Stimulated activated CD8-positive, alpha-beta memory T cell treated with anti-CD3 and anti-CD28 coated beads, Interleukin-4, amount 100 ng/mL, for 48 hours (primary cell): ENCODE data around the gene PHF11.
A peak's percentile ranks its signal among the peaks of the same experiment; 100 is the strongest.

Experiments used
- DNase-seq: peaks from one replicate; pipeline ENCODE4 v3.0.0-alpha.2; 2020

PHF11 gene

GRCh38 chr13:49495783-49496762, at the start of gene PHF11:
TSS of gene PHF11 (plus strand) at chr13:49495953. CDS start at chr13:49496002, 49 bp downstream.
- peak; percentile 88 for DNase-seq

- no peak for DNase-seq
These were observed 49.3 kb upstream of the PHF11 start for GRCh38 chr13:49446473-49446872.

- no peak for DNase-seq
These were observed 47.0 kb upstream of the PHF11 start for GRCh38 chr13:49448753-49449152.

GRCh38 chr13:49450105-49450819, 45.5 kb upstream of the PHF11 start:
- DNase-seq = no peak

- no peak for DNase-seq
These were observed 42.9 kb upstream of the PHF11 start for GRCh38 chr13:49452725-49453457.

GRCh38 chr13:49453465-49453864, 42.3 kb upstream of the PHF11 start:
- no peak for DNase-seq

- no peak for DNase-seq
These were observed 41.3 kb upstream of the PHF11 start for GRCh38 chr13:49454388-49455006.

GRCh38 chr13:49455007-49455398, 40.8 kb upstream of the PHF11 start:
- no peak for DNase-seq

- DNase-seq = no peak
These were observed 39.6 kb upstream of the PHF11 start for GRCh38 chr13:49456156-49456555.

- no peak for DNase-seq
These were observed 38.5 kb upstream of the PHF11 start for GRCh38 chr13:49457221-49457620.

- no peak for DNase-seq
These were observed 36.2 kb upstream of the PHF11 start for GRCh38 chr13:49459580-49459979.

GRCh38 chr13:49464085-49464484, 31.7 kb upstream of the PHF11 start:
- DNase-seq = no peak

GRCh38 chr13:49464621-49465325, 31.0 kb upstream of the PHF11 start:
- no peak for DNase-seq

GRCh38 chr13:49466292-49466838, 29.4 kb upstream of the PHF11 start:
- no peak for DNase-seq

- no peak for DNase-seq
These were observed 23.6 kb upstream of the PHF11 start for GRCh38 chr13:49472186-49472585.

GRCh38 chr13:49476529-49476928, 19.2 kb upstream of the PHF11 start:
- no peak for DNase-seq

GRCh38 chr13:49481788-49482187, 14.0 kb upstream of the PHF11 start:
- no peak for DNase-seq

- DNase-seq = no peak
These were observed 7.2 kb upstream of the PHF11 start for GRCh38 chr13:49488563-49488962.

GRCh38 chr13:49494645-49495044, 1.1 kb upstream of the PHF11 start:
- DNase-seq = no peak

GRCh38 chr13:49496837-49497236, 1.1 kb downstream of the PHF11 start:
- peak; percentile 74 for DNase-seq

GRCh38 chr13:49497272-49497671, 1.5 kb downstream of the PHF11 start:
- DNase-seq = peak; percentile 36

- no peak for DNase-seq
These were observed 2.5 kb downstream of the PHF11 start for GRCh38 chr13:49498206-49498605.
